ENCODE results near the gene CRKL.
"Not testable (repeated sequence)": the region's sequence is repeated elsewhere in the genome, so short reads cannot be mapped to it uniquely, and the experiment has no call there.

CRKL gene

GRCh38 chr22:20967697-20968211 lies 50.5 kb downstream of the CRKL start:
- TF ChIP-seq POLR2AphosphoS5 (IDR thresholded peaks at IDR 0.05; ENCODE audit: low read depth) (no peak), REST (IDR thresholded peaks at IDR 0.05; ENCODE audit: insufficient replicate concordance, low read depth) (no peak), SPI1 (IDR thresholded peaks at IDR 0.05; ENCODE audit: borderline replicate concordance, low read depth) (no peak), CTCF (IDR thresholded peaks at IDR 0.05; ENCODE audit: insufficient read depth, low read length) (no peak)
- Histone ChIP-seq H3K27ac (replicated peaks) (no peak overlapping the region), H3K4me3 (replicated peaks; ENCODE audit: insufficient read depth, low read length) (no peak overlapping the region), H3K27me3 (ENCODE audit: insufficient read depth, poor library complexity, severe bottlenecking) (no peaks in the 10 kb centered on the region)
- DNase-seq (ENCODE audit: low read depth in 1 of 2, low spot score in 1 of 2): no peak

GRCh38 chr22:20968281-20968977 lies 51.2 kb downstream of the CRKL start:
- H3K4me3 ChIP-seq (replicated peaks; ENCODE audit: insufficient read depth, low read length): no peak overlapping the region
- peak in 1 of 2 experiments; percentile 75 for DNase-seq (ENCODE audit: low read depth in 1 of 2, low spot score in 1 of 2)
- peak; percentile 95 for TF ChIP-seq SPI1 (IDR thresholded peaks at IDR 0.05; ENCODE audit: borderline replicate concordance, low read depth)
- no peak for TF ChIP-seq REST (IDR thresholded peaks at IDR 0.05; ENCODE audit: insufficient replicate concordance, low read depth)
- peak overlapping the region; percentile 13; the same call in 1 of the 2 replicates for H3K27ac ChIP-seq (replicated peaks)
- H3K27me3 ChIP-seq (ENCODE audit: insufficient read depth, poor library complexity, severe bottlenecking): no peaks in the 10 kb centered on the region

GRCh38 chr22:20970939-20971657 lies 53.9 kb downstream of the CRKL start:
- Histone ChIP-seq H3K27ac (replicated peaks) (no peak overlapping the region), H3K27me3 (ENCODE audit: insufficient read depth, poor library complexity, severe bottlenecking) (no peaks in the 10 kb centered on the region), H3K4me3 (replicated peaks; ENCODE audit: insufficient read depth, low read length) (no peak overlapping the region)
- TF ChIP-seq SPI1 (IDR thresholded peaks at IDR 0.05; ENCODE audit: borderline replicate concordance, low read depth) (no peak), POLR2AphosphoS5 (IDR thresholded peaks at IDR 0.05; ENCODE audit: low read depth) (no peak), CTCF (IDR thresholded peaks at IDR 0.05; ENCODE audit: insufficient read depth, low read length) (no peak), GABPA (IDR thresholded peaks at IDR 0.05; ENCODE audit: low read depth) (no peak), REST (IDR thresholded peaks at IDR 0.05; ENCODE audit: insufficient replicate concordance, low read depth) (no peak)
- no peak for DNase-seq (ENCODE audit: low read depth in 1 of 2, low spot score in 1 of 2)

- DNase-seq (ENCODE audit: low read depth in 1 of 2, low spot score in 1 of 2): peak in 1 of 2 experiments; percentile 38
- H3K27ac ChIP-seq (replicated peaks); H3K4me3 ChIP-seq (replicated peaks; ENCODE audit: insufficient read depth, low read length); H3K27me3 ChIP-seq (ENCODE audit: insufficient read depth, poor library complexity, severe bottlenecking): not testable (repeated sequence)
These were observed 54.9 kb downstream of the CRKL start for GRCh38 chr22:20972014-20972694.
